Astrocyte (in vitro differentiated cells and primary cell): ENCODE data around the gene MAPK8IP1. TPM values are rescaled to one million over a fixed set of nuclear protein-coding genes. Genes with fewer than 3 reads are reported as not detected.

ENCODE experiments used
- DNase-seq: peaks from one replicate; pipeline ENCODE4 v3.0.0-alpha.2; 2010; ENCODE audit warnings: low read depth
- FAIRE-seq: peaks from 2 replicates; lab custom pipeline; 2011; peaks lifted over from hg19 to GRCh38; lab: Jason Lieb, UNC
- H2AFZ ChIP-seq: 2 replicates; pipeline ENCODE4 v1.6.0; 2012; ENCODE audit warnings: low read depth, low read length, inconsistent platforms
- H3K27ac ChIP-seq: 2 replicates; pipeline ENCODE4 v1.5.1; 2011; ENCODE audit warnings: low read depth, low read length, inconsistent platforms
- H3K27me3 ChIP-seq: 2 replicates; pipeline ENCODE4 v1.6.0; 2011; ENCODE audit warnings: low read length, inconsistent platforms; ENCODE audit not compliant: insufficient read depth
- H3K36me3 ChIP-seq: 2 replicates; pipeline ENCODE4 v1.5.1; 2011; ENCODE audit warnings: low read length, inconsistent platforms; ENCODE audit not compliant: insufficient read depth
- H3K4me1 ChIP-seq: 2 replicates; pipeline ENCODE4 v1.5.1; 2011; ENCODE audit warnings: low read length, inconsistent platforms; ENCODE audit not compliant: insufficient read depth
- H3K4me2 ChIP-seq: 2 replicates; pipeline ENCODE4 v1.6.0; 2012; ENCODE audit warnings: low read length, inconsistent platforms
- H3K4me3 ChIP-seq: 2 replicates; pipeline ENCODE4 v1.5.1; 2011; ENCODE audit warnings: low read depth, mild to moderate bottlenecking, low read length, inconsistent platforms; ENCODE audit not compliant: insufficient read depth
- H3K79me2 ChIP-seq: 2 replicates; pipeline ENCODE4 v1.6.0; 2012; ENCODE audit warnings: mild to moderate bottlenecking, low read length, inconsistent platforms; ENCODE audit not compliant: insufficient read depth
- H3K9ac ChIP-seq: 2 replicates; pipeline ENCODE4 v1.6.0; 2012; ENCODE audit warnings: mild to moderate bottlenecking, low read length, inconsistent platforms
- H3K9me3 ChIP-seq: 2 replicates; pipeline ENCODE4 v1.5.1; 2012; ENCODE audit warnings: low read depth, mild to moderate bottlenecking, low read length, inconsistent platforms; ENCODE audit not compliant: insufficient read depth
- H4K20me1 ChIP-seq: 2 replicates; pipeline ENCODE4 v1.6.0; 2012; ENCODE audit warnings: low read length, inconsistent platforms; ENCODE audit not compliant: insufficient read depth
- H3K27ac Mint-ChIP-seq: one replicate; pipeline ENCODE4 v1.8.0; 2021; ENCODE audit warnings: mild to moderate bottlenecking, mixed read lengths; ENCODE audit not compliant: unreplicated experiment
- H3K27me3 Mint-ChIP-seq: one replicate; pipeline ENCODE4 v1.8.0; 2021; ENCODE audit warnings: low read depth, mixed read lengths; ENCODE audit not compliant: unreplicated experiment
- H3K36me3 Mint-ChIP-seq: one replicate; pipeline ENCODE4 v1.8.0; 2021; ENCODE audit warnings: low read depth, mixed read lengths; ENCODE audit not compliant: unreplicated experiment
- H3K4me1 Mint-ChIP-seq: one replicate; pipeline ENCODE4 v1.8.0; 2021; ENCODE audit warnings: low read depth, mixed read lengths; ENCODE audit not compliant: unreplicated experiment
- H3K4me3 Mint-ChIP-seq: one replicate; pipeline ENCODE4 v1.8.0; 2021; ENCODE audit warnings: mild to moderate bottlenecking, moderate library complexity, mixed read lengths; ENCODE audit not compliant: unreplicated experiment
- H3K9me3 Mint-ChIP-seq: one replicate; pipeline ENCODE4 v1.8.0; 2021; ENCODE audit warnings: mild to moderate bottlenecking, mixed read lengths; ENCODE audit not compliant: unreplicated experiment
- EZH2 ChIP-seq: IDR thresholded peaks from 2 replicates; pipeline ENCODE4 v1.6.1; 2012; ENCODE audit warnings: mild to moderate bottlenecking, low read length, inconsistent platforms; ENCODE audit not compliant: insufficient read depth
- total RNA-seq: library from RNA; stranded (reverse); gene quantifications from 2 replicates; pipeline ENCODE4 v1.2.1, GENCODE V29; 2021
- TF ChIP-seq, protein P1 (sequence below): IDR thresholded peaks from 2 replicates; pipeline ENCODE4 v1.5.1; 2011; ENCODE audit warnings: low read depth, mild to moderate bottlenecking, inconsistent platforms, low read length, moderate library complexity; ENCODE audit not compliant: insufficient read depth

The MAPK8IP1 gene
- total RNA-seq, 1 donor from 2014 or later, result 14.7 TPM

DNA sequence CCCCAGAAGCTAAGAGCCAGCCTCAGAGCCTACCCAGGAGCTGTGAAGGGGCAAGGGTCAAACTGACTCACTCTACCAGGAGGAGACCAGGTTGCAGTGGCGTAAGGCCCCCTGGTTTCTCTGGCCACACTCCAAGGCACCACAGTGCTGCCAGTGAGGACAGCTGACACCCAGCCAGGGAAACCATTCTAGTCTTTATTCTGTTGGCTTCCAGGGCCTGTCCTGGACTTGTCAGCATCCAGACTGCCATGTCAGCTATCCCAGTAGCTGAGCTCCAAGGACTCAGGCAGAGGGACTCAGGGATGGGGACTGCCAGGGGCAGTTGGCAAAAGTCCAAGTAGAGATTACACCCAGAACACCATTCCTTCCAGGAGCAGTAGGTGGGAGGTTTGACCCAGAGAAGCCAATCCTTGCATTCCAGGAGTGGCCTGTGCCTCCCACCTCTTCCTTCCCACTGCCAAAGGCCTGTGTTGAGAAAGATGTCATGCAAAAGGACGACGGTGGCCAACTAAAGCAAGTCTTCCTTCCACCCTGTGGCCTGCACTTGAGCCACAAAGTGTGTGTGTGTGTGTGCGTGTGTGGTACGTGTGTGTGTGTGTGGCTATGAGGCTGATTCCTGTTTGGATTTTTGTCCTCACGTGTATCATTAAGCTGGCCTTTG lies 3.6 kb upstream of the MAPK8IP1 start:
- Histone ChIP-seq H2AFZ (no peak overlapping the region), H3K9me3 (no peaks in the 10 kb centered on the region), H3K79me2 (no peaks in the 10 kb centered on the region), H3K36me3 (peaks cover 7% of the 10 kb centered on the region), H3K9ac (no peak overlapping the region), H3K27me3 (peaks cover 4% of the 10 kb centered on the region), H3K4me2 (no peak overlapping the region), H4K20me1 (peaks cover 48% of the 10 kb centered on the region), H3K27ac (no peak overlapping the region), H3K4me1 (peaks cover 9% of the 10 kb centered on the region), H3K4me3 (no peak overlapping the region)
- Mint-ChIP-seq H3K27ac (no peak overlapping the region), H3K4me1 (peaks cover 17% of the 10 kb centered on the region), H3K36me3 (peaks cover 31% of the 10 kb centered on the region), H3K9me3 (no peaks in the 10 kb centered on the region), H3K4me3 (no peak overlapping the region), H3K27me3 (peaks cover 10% of the 10 kb centered on the region)
- no peak for FAIRE-seq
- TF ChIP-seq, protein P1, sequence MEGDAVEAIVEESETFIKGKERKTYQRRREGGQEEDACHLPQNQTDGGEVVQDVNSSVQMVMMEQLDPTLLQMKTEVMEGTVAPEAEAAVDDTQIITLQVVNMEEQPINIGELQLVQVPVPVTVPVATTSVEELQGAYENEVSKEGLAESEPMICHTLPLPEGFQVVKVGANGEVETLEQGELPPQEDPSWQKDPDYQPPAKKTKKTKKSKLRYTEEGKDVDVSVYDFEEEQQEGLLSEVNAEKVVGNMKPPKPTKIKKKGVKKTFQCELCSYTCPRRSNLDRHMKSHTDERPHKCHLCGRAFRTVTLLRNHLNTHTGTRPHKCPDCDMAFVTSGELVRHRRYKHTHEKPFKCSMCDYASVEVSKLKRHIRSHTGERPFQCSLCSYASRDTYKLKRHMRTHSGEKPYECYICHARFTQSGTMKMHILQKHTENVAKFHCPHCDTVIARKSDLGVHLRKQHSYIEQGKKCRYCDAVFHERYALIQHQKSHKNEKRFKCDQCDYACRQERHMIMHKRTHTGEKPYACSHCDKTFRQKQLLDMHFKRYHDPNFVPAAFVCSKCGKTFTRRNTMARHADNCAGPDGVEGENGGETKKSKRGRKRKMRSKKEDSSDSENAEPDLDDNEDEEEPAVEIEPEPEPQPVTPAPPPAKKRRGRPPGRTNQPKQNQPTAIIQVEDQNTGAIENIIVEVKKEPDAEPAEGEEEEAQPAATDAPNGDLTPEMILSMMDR, result no peak
- DNase-seq, result no peak

DNA sequence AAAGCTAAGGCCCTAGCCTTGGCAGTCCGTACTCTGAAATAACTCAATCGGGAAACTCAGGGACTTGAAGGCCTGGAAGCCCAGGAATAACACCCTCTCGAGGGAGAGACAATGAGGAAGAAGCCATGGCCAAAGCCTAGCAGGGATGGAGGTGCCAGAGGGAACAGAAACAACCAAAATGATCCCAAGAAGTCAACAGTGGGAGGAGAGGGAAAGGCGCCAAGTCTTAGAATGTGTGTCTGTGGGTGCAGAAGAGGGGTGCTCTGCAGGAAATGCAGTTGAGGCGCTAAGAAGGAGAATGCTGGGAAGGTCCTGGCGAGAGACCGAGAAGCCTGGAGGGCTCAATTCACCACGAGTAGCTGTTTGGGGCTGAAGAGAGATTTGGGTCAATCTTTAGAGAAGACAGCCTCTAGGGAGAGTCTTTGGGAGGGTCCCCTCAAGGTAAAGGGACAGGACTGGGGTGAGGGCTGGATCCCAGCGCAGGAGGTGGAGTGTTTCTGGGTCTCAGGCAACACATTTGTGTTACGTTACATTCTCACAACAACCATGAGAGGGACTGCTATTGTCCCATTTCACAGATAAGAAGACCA lies 760 bp upstream of the MAPK8IP1 start:
- Histone ChIP-seq H3K4me3 (no peak overlapping the region), H3K79me2 (no peaks in the 10 kb centered on the region), H3K27ac (no peak overlapping the region), H2AFZ (no peak overlapping the region), H3K27me3 (peaks cover 4% of the 10 kb centered on the region), H3K9ac (no peak overlapping the region), H3K4me1 (peaks cover 9% of the 10 kb centered on the region), H3K36me3 (peaks cover 3% of the 10 kb centered on the region), H3K9me3 (no peaks in the 10 kb centered on the region), H4K20me1 (peaks cover 44% of the 10 kb centered on the region), H3K4me2 (peak overlapping the region; percentile 70)
- no peak overlapping the region for H3K27ac Mint-ChIP-seq
- H3K4me3 Mint-ChIP-seq, result peak overlapping the region; percentile 79
- DNase-seq (no peak), FAIRE-seq (no peak)
- peaks cover 18% of the 10 kb centered on the region for H3K36me3 Mint-ChIP-seq
- no peaks in the 10 kb centered on the region for H3K9me3 Mint-ChIP-seq
- H3K4me1 Mint-ChIP-seq, result peaks cover 17% of the 10 kb centered on the region
- peaks cover 21% of the 10 kb centered on the region for H3K27me3 Mint-ChIP-seq
- no peak for TF ChIP-seq EZH2
- TF ChIP-seq, protein P1, result no peak
